B cell (primary cell): ENCODE results near the gene USH2A. TPM values are rescaled to one million over a fixed set of nuclear protein-coding genes. Genes with fewer than 3 reads are reported as not detected.

ENCODE experiments used
- ATAC-seq: fragments of 200-7000 bp; cut with Tn5 transposase; one replicate; pipeline ENCODE4 v1.10.0; 2021; ENCODE audit warnings: low read depth, mild to moderate bottlenecking, moderate number of reproducible peaks, moderate library complexity
- CTCF ChIA-PET: fragments of 350-600 bp; sonication (Branson Sonifier 250); formaldehyde crosslinking; loops from one replicate; lab custom pipeline; 2021; ENCODE audit warnings: antibody characterized with exemption, inconsistent platforms; lab: Charles Lee
- POLR2A ChIA-PET: fragments of 350-600 bp; sonication (Branson Sonifier 250); formaldehyde crosslinking; loops from one replicate; lab custom pipeline; 2021; ENCODE audit warnings: antibody characterized with exemption; lab: Charles Lee
- DNase-seq: peaks from one replicate; pipeline ENCODE4 v3.0.0; 2013
- H2AFZ ChIP-seq: 2 replicates; pipeline ENCODE4 v1.6.1; 2012; ENCODE audit warnings: mild to moderate bottlenecking, low read depth, low read length; ENCODE audit not compliant: insufficient read depth, poor library complexity, severe bottlenecking
- H3K27ac ChIP-seq, 2 donors: 1 replicate in 1 of 2; 2 replicates in 1 of 2; pipeline ENCODE4 v1.5.1; 2012 to 2013; ENCODE audit warnings: low read length in 2 of 2, mild to moderate bottlenecking in 2 of 2, moderate library complexity in 1 of 2
- H3K27me3 ChIP-seq, 4 experiments: fragments of 200-600 bp in 1 of 4; sonication (generic) in 1 of 4; replicated peaks in 1 of 4; 1 replicate in 2 of 4; 2 replicates in 2 of 4; pipeline versions ENCODE4 v1.6.1 to v1.7.0; 2013 to 2016; ENCODE audit warnings: low read length in 3 of 4, mild to moderate bottlenecking in 2 of 4, mixed read lengths in 1 of 4, moderate library complexity in 1 of 4; ENCODE audit not compliant: insufficient read depth in 4 of 4, control insufficient read depth in 3 of 4; ENCODE audit errors: control extremely low read depth in 1 of 4
- H3K36me3 ChIP-seq, 2 experiments: replicated peaks in 1 of 2; 1 replicate in 1 of 2; 2 replicates in 1 of 2; pipeline versions ENCODE4 v1.6.1 to v1.7.1; 2013; ENCODE audit warnings: low read length in 1 of 2; ENCODE audit not compliant: insufficient read depth in 2 of 2, control insufficient read depth in 1 of 2; ENCODE audit errors: control extremely low read depth in 1 of 2, extremely low read depth in 1 of 2
- H3K4me1 ChIP-seq, 2 donors: fragments of 200-600 bp in 1 of 2; sonication (generic) in 1 of 2; 1 replicate in 1 of 2; 2 replicates in 1 of 2; pipeline versions ENCODE4 v1.5.1 to v1.6.1; 2013 to 2017; ENCODE audit warnings: low read length in 2 of 2; ENCODE audit not compliant: control insufficient read depth in 2 of 2, insufficient read depth in 2 of 2
- H3K4me2 ChIP-seq: replicated peaks from 2 replicates; pipeline ENCODE3; 2012; ENCODE audit warnings: mild to moderate bottlenecking, low read depth, low read length; ENCODE audit not compliant: poor library complexity, severe bottlenecking
- H3K4me3 ChIP-seq, 5 experiments: fragments of 200-600 bp in 1 of 5; sonication (generic) in 1 of 5; 1 replicate in 3 of 5; 2 replicates in 2 of 5; pipeline versions ENCODE4 v1.5.1 to v1.7.0; 2011 to 2016; ENCODE audit warnings: low read length in 4 of 5, mild to moderate bottlenecking in 4 of 5, low read depth in 2 of 5, control low read depth in 1 of 5, moderate library complexity in 1 of 5; ENCODE audit not compliant: insufficient read depth in 1 of 5; ENCODE audit errors: control extremely low read depth in 1 of 5, extremely low read depth in 1 of 5
- H3K79me2 ChIP-seq: fragments of 200-600 bp; sonication (generic); one replicate; pipeline ENCODE4 v1.6.0; 2016; ENCODE audit warnings: low read length; ENCODE audit not compliant: control insufficient read depth, insufficient read depth
- H3K9ac ChIP-seq: fragments of 200-600 bp; sonication (generic); 2 replicates; pipeline ENCODE4 v1.6.1; 2017; ENCODE audit warnings: mild to moderate bottlenecking, low read length, moderate library complexity
- H3K9me3 ChIP-seq, 3 donors: one replicate each; pipeline versions ENCODE4 v1.6.1 to v1.7.1; 2013; ENCODE audit warnings: low read length in 2 of 3; ENCODE audit not compliant: control insufficient read depth in 2 of 3, insufficient read depth in 1 of 3; ENCODE audit errors: control extremely low read depth in 1 of 3
- H4K20me1 ChIP-seq: 2 replicates; pipeline ENCODE4 v1.6.0; 2012; ENCODE audit warnings: mild to moderate bottlenecking, low read length; ENCODE audit not compliant: insufficient read depth, control insufficient read depth, poor library complexity, severe bottlenecking
- H3K27ac Mint-ChIP-seq: one replicate; pipeline ENCODE4 v1.8.0; 2021; ENCODE audit warnings: mixed read lengths
- H3K27me3 Mint-ChIP-seq: one replicate; pipeline ENCODE4 v1.8.0; 2021; ENCODE audit warnings: mixed read lengths
- H3K4me1 Mint-ChIP-seq: one replicate; pipeline ENCODE4 v1.8.0; 2021; ENCODE audit warnings: mixed read lengths
- H3K4me3 Mint-ChIP-seq: one replicate; pipeline ENCODE4 v1.8.0; 2021; ENCODE audit warnings: mixed read lengths
- H3K9me3 Mint-ChIP-seq: one replicate; pipeline ENCODE4 v1.8.0; 2022; ENCODE audit warnings: mixed read lengths; ENCODE audit not compliant: insufficient read depth
- EZH2 ChIP-seq: IDR thresholded peaks from 2 replicates; pipeline ENCODE4 v1.6.1; 2012; ENCODE audit warnings: borderline replicate concordance, low read depth, mild to moderate bottlenecking, moderate library complexity, low read length; ENCODE audit not compliant: insufficient read depth, poor library complexity, severe bottlenecking
- intact Hi-C: fragments of 100-400 bp; cut with micrococcal nuclease; formaldehyde crosslinking; loops from one replicate; pipeline ENCODE4 v1.10.0; 2022
- polyA plus RNA-seq: library from polyadenylated mRNA; depleted of rRNA; stranded (reverse); fragments of >200 nt; gene quantifications from 2 replicates; pipeline ENCODE4 v1.2.3, GENCODE V29; 2012
- total RNA-seq, 2 donors: library from RNA; stranded (reverse); fragments of 120-200 nt in 1 of 2; gene quantifications; 1 replicate in 1 of 2; 2 replicates in 1 of 2; pipeline versions ENCODE4 v1.2.3 to v1.2.4, GENCODE V29; 2013 to 2022
- TF ChIP-seq, protein P1 (sequence below): fragments of 200-600 bp; IDR thresholded peaks from one replicate; pipeline ENCODE4 v1.8.0; 2022; ENCODE audit warnings: antibody characterized with exemption, mild to moderate bottlenecking

Gene USH2A
- total and polyA plus RNA-seq, 2 donors (not counting 1 experiment from before 2014, with no cell fraction given): 0.01 TPM; not detected in 1

DNA sequence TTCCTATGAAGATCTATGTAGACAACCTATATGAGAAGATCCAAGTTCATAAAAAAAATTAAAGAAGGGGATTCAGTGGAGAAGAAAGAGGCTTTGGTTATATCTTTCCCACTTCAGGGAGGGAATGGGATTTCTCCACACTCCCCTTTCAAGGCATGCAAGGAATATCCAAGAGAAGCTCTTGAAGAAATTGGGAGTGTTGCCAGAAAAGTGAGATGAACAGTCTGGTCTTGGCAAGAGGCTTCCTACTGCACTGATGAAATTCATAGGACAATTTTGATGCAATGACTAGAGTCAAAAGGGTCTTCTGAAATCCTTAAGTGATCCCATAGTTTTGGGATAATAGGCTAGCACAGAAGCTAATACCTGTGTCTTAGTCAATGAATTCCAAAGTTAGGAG lies 703.1 kb downstream of the USH2A start:
- DNase-seq (no peak), ATAC-seq (no peak)
- Mint-ChIP-seq H3K27me3 (no peaks in the 10 kb centered on the region), H3K27ac (no peak overlapping the region), H3K4me3 (no peak overlapping the region), H3K4me1 (no peaks in the 10 kb centered on the region), H3K9me3 (no peaks in the 10 kb centered on the region)
- Histone ChIP-seq H3K36me3 (no peaks in the 10 kb centered on the region), H3K4me1 (no peaks in the 10 kb centered on the region), H3K27me3 (no peaks in the 10 kb centered on the region), H3K79me2 (no peaks in the 10 kb centered on the region), H3K4me2 (no peak overlapping the region), H3K4me3 (no peak overlapping the region), H2AFZ (no peak overlapping the region), H3K9me3 (no peaks in the 10 kb centered on the region), H4K20me1 (no peaks in the 10 kb centered on the region), H3K9ac (no peak overlapping the region), H3K27ac (no peak overlapping the region)
- intact Hi-C loops: no loop called here
- POLR2A ChIA-PET: no interaction called here
- CTCF ChIA-PET: no interaction called here
- TF ChIP-seq, protein P1, sequence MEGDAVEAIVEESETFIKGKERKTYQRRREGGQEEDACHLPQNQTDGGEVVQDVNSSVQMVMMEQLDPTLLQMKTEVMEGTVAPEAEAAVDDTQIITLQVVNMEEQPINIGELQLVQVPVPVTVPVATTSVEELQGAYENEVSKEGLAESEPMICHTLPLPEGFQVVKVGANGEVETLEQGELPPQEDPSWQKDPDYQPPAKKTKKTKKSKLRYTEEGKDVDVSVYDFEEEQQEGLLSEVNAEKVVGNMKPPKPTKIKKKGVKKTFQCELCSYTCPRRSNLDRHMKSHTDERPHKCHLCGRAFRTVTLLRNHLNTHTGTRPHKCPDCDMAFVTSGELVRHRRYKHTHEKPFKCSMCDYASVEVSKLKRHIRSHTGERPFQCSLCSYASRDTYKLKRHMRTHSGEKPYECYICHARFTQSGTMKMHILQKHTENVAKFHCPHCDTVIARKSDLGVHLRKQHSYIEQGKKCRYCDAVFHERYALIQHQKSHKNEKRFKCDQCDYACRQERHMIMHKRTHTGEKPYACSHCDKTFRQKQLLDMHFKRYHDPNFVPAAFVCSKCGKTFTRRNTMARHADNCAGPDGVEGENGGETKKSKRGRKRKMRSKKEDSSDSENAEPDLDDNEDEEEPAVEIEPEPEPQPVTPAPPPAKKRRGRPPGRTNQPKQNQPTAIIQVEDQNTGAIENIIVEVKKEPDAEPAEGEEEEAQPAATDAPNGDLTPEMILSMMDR: no peak
- TF ChIP-seq EZH2: no peak

DNA sequence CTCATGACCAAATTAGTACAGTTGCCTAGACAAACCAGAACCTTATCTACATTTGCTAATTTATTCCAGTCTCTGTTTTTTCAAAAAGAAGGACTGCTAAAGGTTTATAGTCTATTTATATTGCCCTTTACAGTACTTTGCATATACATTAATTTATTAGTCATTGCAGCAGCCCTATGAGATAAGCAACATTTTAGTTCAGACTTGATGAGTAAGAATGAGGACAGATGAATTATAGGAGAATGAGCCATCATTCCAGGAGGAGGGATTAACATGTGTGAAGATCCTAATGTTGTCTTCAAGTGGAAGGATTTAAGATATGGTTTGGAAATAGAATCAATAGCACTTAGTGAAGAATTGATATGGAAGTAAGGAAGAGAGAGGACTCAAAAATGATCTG lies 703.7 kb downstream of the USH2A start:
- no peak for DNase-seq
- Mint-ChIP-seq H3K4me1 (no peaks in the 10 kb centered on the region), H3K27ac (no peak overlapping the region), H3K9me3 (no peaks in the 10 kb centered on the region), H3K4me3 (no peak overlapping the region), H3K27me3 (no peaks in the 10 kb centered on the region)
- H3K27ac ChIP-seq: no peak overlapping the region
- H3K9me3 ChIP-seq: no peaks in the 10 kb centered on the region
- no peaks in the 10 kb centered on the region for H3K79me2 ChIP-seq
- no peaks in the 10 kb centered on the region for H3K36me3 ChIP-seq
- H3K9ac ChIP-seq: no peak overlapping the region
- no peaks in the 10 kb centered on the region for H4K20me1 ChIP-seq
- H3K4me2 ChIP-seq: no peak overlapping the region
- H3K4me3 ChIP-seq: no peak overlapping the region
- no peaks in the 10 kb centered on the region for H3K27me3 ChIP-seq
- intact Hi-C loops: no loop called here
- CTCF ChIA-PET: no interaction called here
- no peaks in the 10 kb centered on the region for H3K4me1 ChIP-seq
- TF ChIP-seq, protein P1: no peak
- TF ChIP-seq EZH2: no peak
- no peak for ATAC-seq
- POLR2A ChIA-PET: no interaction called here
- no peak overlapping the region for H2AFZ ChIP-seq
